Mucosa of descending colon (tissue), 3 donors: ENCODE data around the gene CENPN. TPM values are rescaled to one million over a fixed set of nuclear protein-coding genes. Genes with fewer than 3 reads are reported as not detected.

Source experiments
- ATAC-seq: fragments of 200-7000 bp; cut with Tn5 transposase; one replicate; pipeline ENCODE4 v1.9.1; 2020; ENCODE audit warnings: mild to moderate bottlenecking, moderate library complexity
- DNase-seq, 3 donors: peaks; one replicate each; pipeline ENCODE4 v3.0.0-alpha.2; 2020
- H3K36me3 ChIP-seq: fragments of 200-600 bp; one replicate; pipeline ENCODE4 v1.8.0; 2021; ENCODE audit warnings: low read depth, mild to moderate bottlenecking
- H3K4me1 ChIP-seq: fragments of 200-600 bp; one replicate; pipeline ENCODE4 v1.8.0; 2021; ENCODE audit warnings: low read depth, mild to moderate bottlenecking
- H3K4me3 ChIP-seq: fragments of 200-600 bp; one replicate; pipeline ENCODE4 v1.8.0; 2021; ENCODE audit warnings: mild to moderate bottlenecking
- H3K9me3 ChIP-seq: fragments of 200-600 bp; one replicate; pipeline ENCODE4 v1.8.0; 2021; ENCODE audit warnings: mild to moderate bottlenecking
- CTCF ChIP-seq: fragments of 200-600 bp; IDR thresholded peaks from one replicate; pipeline ENCODE4 v1.8.0; 2022; ENCODE audit warnings: antibody characterized with exemption, mild to moderate bottlenecking
- intact Hi-C, 2 donors: fragments of 100-400 bp; cut with DNase I in 1 of 2; cut with micrococcal nuclease in 1 of 2; formaldehyde crosslinking; loops; one replicate each; pipeline versions ENCODE4 v1.11.0 to v1.11.1; 2022; cut with DNase I, micrococcal nuclease
- total RNA-seq, 3 donors: library from RNA; stranded (reverse); fragmentation: NEBNext Ultra II Directional in 2 of 3; extraction: Animal tissue kit (Norgen Biotek cat#: 25700) in 2 of 3; gene quantifications; one replicate each; pipeline versions ENCODE4 v1.2.1 to v1.2.4, GENCODE V29; 2021 to 2023
- donor health status: DM: no; HTN: no; CAD: no; lungs with moderate emphysema.
- donor health status: DM: no; HTN: no; CAD: no.
- donor health status: DM: no; HTN: yes; CAD: no.

CENPN gene
- total RNA-seq, 3 donors from 2014 or later = 7.1 to 13.4 (median 7.6) TPM

DNA sequence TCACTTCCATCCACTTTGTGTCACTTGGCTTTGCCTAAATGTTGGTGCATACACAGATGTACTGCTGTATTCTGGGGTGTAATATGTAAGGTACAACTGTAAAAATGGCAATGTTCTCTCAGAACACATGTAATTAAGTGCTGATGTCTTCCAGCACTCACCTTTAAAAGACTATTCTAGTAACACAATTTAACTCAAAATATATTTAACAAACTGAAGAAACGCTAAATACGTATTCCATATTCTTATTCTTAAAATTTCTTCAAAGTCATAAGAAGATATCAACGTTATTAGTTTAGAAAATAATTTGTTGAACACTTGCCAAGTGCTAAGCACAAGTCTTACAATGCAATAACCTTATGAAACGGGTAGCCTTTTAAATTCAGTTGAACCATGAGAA lies 4.0 kb upstream of the CENPN start:
- intact Hi-C loops = no loop called here
- no peak for TF ChIP-seq CTCF
- no peak for ATAC-seq
- no peaks in the 10 kb centered on the region for H3K9me3 ChIP-seq
- no peak overlapping the region for H3K4me3 ChIP-seq
- H3K4me1 ChIP-seq = peaks cover 22% of the 10 kb centered on the region
- DNase-seq = no peak
- H3K36me3 ChIP-seq = no peaks in the 10 kb centered on the region

- DNase-seq (no peak), ATAC-seq (no peak)
- no peak for TF ChIP-seq CTCF
- Histone ChIP-seq H3K9me3 (no peaks in the 10 kb centered on the region), H3K4me3 (no peak overlapping the region), H3K4me1 (peaks cover 22% of the 10 kb centered on the region), H3K36me3 (no peaks in the 10 kb centered on the region)
- intact Hi-C loops = no loop called here
Observed at GRCh38 chr16:81003610-81004460, 3.2 kb upstream of the CENPN start.

DNA sequence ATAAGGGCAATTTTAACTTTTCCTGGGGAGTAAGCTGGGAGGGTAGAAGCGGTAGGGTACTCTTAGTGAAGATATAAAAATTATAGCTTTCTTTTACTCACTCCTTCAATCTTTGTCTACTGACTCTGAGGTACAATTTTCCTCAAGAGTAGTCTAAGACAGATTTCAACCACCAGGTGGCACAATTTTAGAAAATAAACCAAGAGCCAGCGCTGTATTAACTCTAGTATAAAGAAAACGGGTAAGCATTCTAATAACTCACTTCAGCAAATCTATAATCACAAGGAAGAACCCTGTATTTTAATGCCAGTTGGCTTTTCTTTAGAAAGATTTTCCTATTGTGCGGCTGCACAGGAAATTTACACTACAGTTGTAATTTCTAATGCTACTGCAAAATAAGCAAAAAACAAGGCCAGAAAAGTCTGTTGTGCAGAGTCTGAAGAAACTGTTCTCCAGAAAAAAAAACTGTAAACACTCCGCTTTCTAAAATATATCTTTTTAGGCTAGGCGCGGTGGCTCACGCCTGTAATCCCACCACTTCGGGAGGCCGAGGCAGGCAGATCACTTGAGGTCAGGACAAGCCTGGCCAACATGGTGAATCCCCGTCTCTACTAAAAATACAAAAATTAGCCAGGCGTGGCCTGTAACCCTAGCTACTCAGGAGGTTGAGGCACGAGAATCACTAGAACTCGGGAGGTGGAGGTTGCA lies 2.2 kb upstream of the CENPN start:
- H3K9me3 ChIP-seq = no peaks in the 10 kb centered on the region
- H3K36me3 ChIP-seq = no peaks in the 10 kb centered on the region
- peaks cover 22% of the 10 kb centered on the region for H3K4me1 ChIP-seq
- no peak for ATAC-seq
- TF ChIP-seq CTCF = peak; percentile 29
- intact Hi-C loops = no loop called here
- H3K4me3 ChIP-seq = no peak overlapping the region
- DNase-seq = peak in 1 of 3 donors; percentile 79

- ATAC-seq (no peak), DNase-seq (peak in 2 of 3 donors; percentile 33 to 41)
- Histone ChIP-seq H3K4me3 (peak overlapping the region; percentile 83), H3K4me1 (peaks cover 22% of the 10 kb centered on the region), H3K9me3 (no peaks in the 10 kb centered on the region), H3K36me3 (no peaks in the 10 kb centered on the region)
- intact Hi-C loops = no loop called here
- no peak for TF ChIP-seq CTCF
Observed at GRCh38 chr16:81005610-81006161, 1.3 kb upstream of the CENPN start.

- peaks cover 22% of the 10 kb centered on the region for H3K4me1 ChIP-seq
- H3K9me3 ChIP-seq = no peaks in the 10 kb centered on the region
- intact Hi-C loops = no loop called here
- peak; percentile 84 to 90 (median 88) for DNase-seq
- H3K4me3 ChIP-seq = peak overlapping the region; percentile 83
- no peak for TF ChIP-seq CTCF
- no peaks in the 10 kb centered on the region for H3K36me3 ChIP-seq
- peak; percentile 72 for ATAC-seq
Observed at GRCh38 chr16:81006211-81006812, 702 bp upstream of the CENPN start.
